K562 (cell line): ENCODE results near the gene ECSCR. TPM values are rescaled to one million over a fixed set of nuclear protein-coding genes. Genes with fewer than 3 reads are reported as not detected.
"Not testable (repeated sequence)": the region's sequence is repeated elsewhere in the genome, so short reads cannot be mapped to it uniquely, and the experiment has no call there.

Experiments
- CC2D1A ChIP-seq: fragments of 450-650 bp; IDR thresholded peaks from 2 replicates; pipeline ENCODE4 v1.6.1; 2017; ENCODE audit warnings: mild to moderate bottlenecking
- CXXC5 ChIP-seq: fragments of 250-450 bp; sonication (Bioruptor Pico); IDR thresholded peaks from 2 replicates; pipeline ENCODE4 v1.8.0; 2022; ENCODE audit warnings: inconsistent platforms, mild to moderate bottlenecking, moderate library complexity
- ETV1 ChIP-seq: fragments of 450-650 bp; conservative IDR thresholded peaks from 2 replicates; pipeline ENCODE4 v1.6.1; 2016; ENCODE audit warnings: missing genetic modification characterization, control low read depth, low read depth, missing compliant biosample characterization
- ETV5 ChIP-seq: sonication (generic); formaldehyde crosslinking; IDR thresholded peaks from 2 replicates; pipeline ENCODE4 v1.4.0; 2020; ENCODE audit warnings: low read depth, mild to moderate bottlenecking, missing genetic modification reagents
- HMBOX1 ChIP-seq: sonication (generic); IDR thresholded peaks from 2 replicates; pipeline ENCODE4 v1.6.1; 2016
- PBX2 ChIP-seq, 2 experiments: IDR thresholded peaks in 1 of 2; conservative IDR thresholded peaks in 1 of 2; 2 replicates each; pipeline ENCODE4 v1.6.1; 2016; ENCODE audit warnings: low read depth in 2 of 2, mild to moderate bottlenecking in 1 of 2, missing compliant biosample characterization in 1 of 2, missing genetic modification characterization in 1 of 2, moderate library complexity in 1 of 2
- POLR2AphosphoS5 ChIP-seq: IDR thresholded peaks from 2 replicates; pipeline ENCODE4 v1.6.1; 2011; ENCODE audit warnings: mild to moderate bottlenecking, low read depth, low read length, moderate library complexity; ENCODE audit not compliant: control insufficient read depth, insufficient read depth
- RAD21 ChIP-seq, 2 experiments: fragments of 250-450 bp in 1 of 2; fragments of 450-650 bp in 1 of 2; sonication (Bioruptor Pico) in 1 of 2; formaldehyde crosslinking in 1 of 2; IDR thresholded peaks in 1 of 2; conservative IDR thresholded peaks in 1 of 2; 2 replicates each; pipeline versions ENCODE4 v1.4.0 to v1.8.0; 2020 to 2022; ENCODE audit warnings: mild to moderate bottlenecking in 2 of 2, moderate library complexity in 1 of 2
- RBFOX2 ChIP-seq: fragments of 200-400 bp; formaldehyde crosslinking; IDR thresholded peaks from 2 replicates; pipeline ENCODE4 v1.6.1; 2017; ENCODE audit warnings: low read depth, mild to moderate bottlenecking, low read length, moderate library complexity
- TARDBP ChIP-seq: fragments of 450-650 bp; IDR thresholded peaks from 2 replicates; pipeline ENCODE4 v1.6.1; 2016
- TRIM28 ChIP-seq: fragments of 450-650 bp; IDR thresholded peaks from 2 replicates; pipeline ENCODE4 v1.6.1; 2017
- YY1 ChIP-seq, 3 experiments: IDR thresholded peaks; 2 replicates each; pipeline ENCODE4 v1.6.1; 2011; ENCODE audit warnings: low read length in 2 of 3, mild to moderate bottlenecking in 2 of 3, moderate library complexity in 2 of 3, borderline replicate concordance in 1 of 3, control low read depth in 1 of 3, low read depth in 1 of 3; ENCODE audit not compliant: insufficient read depth in 3 of 3, insufficient replicate concordance in 2 of 3, control insufficient read depth in 1 of 3, insufficient read length in 1 of 3; ENCODE audit errors: extremely low read depth in 1 of 3
- ZNF12 ChIP-seq: sonication (generic); formaldehyde crosslinking; IDR thresholded peaks from 2 replicates; pipeline ENCODE4 v1.4.0; 2020; ENCODE audit warnings: mild to moderate bottlenecking, missing genetic modification reagents
- polyA plus RNA-seq, 8 experiments: library from polyadenylated mRNA; depleted of rRNA in 4 of 8; stranded (reverse) in 5 of 8; unstranded in 3 of 8; fragments of >200 nt; fragmentation: Nextera tagmentation in 2 of 8; fragmentation: Illumina TruSeq in 1 of 8; extraction: Ambion mirVana in 2 of 8; extraction: Trizol in 1 of 8; gene quantifications; 2 replicates each; pipeline versions ENCODE4 v1.2.1 to v1.2.3, GENCODE V29; 2011 to 2014; ENCODE audit warnings: inconsistent platforms in 1 of 8, missing spikeins in 1 of 8
- total RNA-seq, 7 experiments: library from RNA; depleted of rRNA in 6 of 7; stranded (reverse); fragments of >200 nt in 6 of 7; fragmentation: Illumina TruSeq in 2 of 7; extraction: Trizol in 2 of 7; gene quantifications; 2 replicates each; pipeline versions ENCODE4 v1.2.1 to v1.2.3, GENCODE V29; 2011 to 2021; ENCODE audit warnings: low replicate concordance in 1 of 7
- TF ChIP-seq, protein P1 (sequence below): fragments of 450-650 bp; IDR thresholded peaks from 2 replicates; pipeline ENCODE4 v1.6.1; 2016; ENCODE audit warnings: borderline replicate concordance

ECSCR gene
- total and polyA plus RNA-seq, 9 of the 15 experiments (the other 6 are each of a cell fraction or from before 2014, with no cell fraction given): 0.10 to 0.25 (median 0.13) TPM; not detected in 6

DNA sequence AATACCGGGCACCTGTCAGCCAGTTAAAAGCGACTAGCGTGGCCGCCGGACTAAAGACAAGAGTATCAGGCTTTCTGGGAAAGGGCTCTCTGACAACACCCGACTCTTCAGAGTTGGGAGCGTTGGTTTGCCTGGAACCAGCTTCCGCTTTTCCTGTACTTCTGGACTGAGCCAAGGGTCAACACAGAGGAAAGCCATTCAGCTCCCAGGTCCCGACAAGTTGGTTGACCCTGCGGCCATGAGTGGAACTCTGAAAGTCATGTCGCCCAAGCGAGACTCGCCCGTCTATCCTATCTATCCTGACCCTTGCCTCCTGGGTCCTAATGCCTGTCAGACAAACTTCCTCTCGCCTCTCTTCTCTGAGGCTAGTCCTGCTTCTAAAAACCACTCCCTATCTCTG is 41.3 kb upstream of the ECSCR start (continued):
- TF ChIP-seq HMBOX1 (peak; percentile 42; the same call in 1 of the 2 replicates), ETV5 (CRISPR knock-in tag) (peak; percentile 43; the same call in 1 of the 2 replicates), TRIM28 (peak; percentile 55; the same call in 1 of the 2 replicates), ZNF12 (CRISPR knock-in tag) (0 out of 2 replicates have a peak, but pooled peaks have one; percentile 36), PBX2 (tag; conservative IDR thresholded peaks at IDR 0.05; ENCODE audit: low read depth) (0 out of 2 replicates have a peak, but pooled peaks have one; percentile 18), YY1 (IDR thresholded peaks at IDR 0.05; ENCODE audit: borderline replicate concordance in 1 of 3, control insufficient read depth in 1 of 3, extremely low read depth in 1 of 3, insufficient read depth in 3 of 3, insufficient read length in 1 of 3, insufficient replicate concordance in 2 of 3, low read depth in 1 of 3, low read length in 2 of 3) (peak in 2 of 3 experiments; percentile 63 to 85), RBFOX2 (peak; percentile 44; the same call in 1 of the 2 replicates), RAD21 (CRISPR knock-in tag; conservative IDR thresholded peaks at IDR 0.05 in 1 of 2, IDR thresholded peaks at IDR 0.05 in 1 of 2) (peak; percentile 1 to 18; a peak in 2 of 4 replicates), TARDBP (0 out of 2 replicates have a peak, but pooled peaks have one; percentile 52), CC2D1A (peak; percentile 73; the same call in 1 of the 2 replicates), CXXC5 (CRISPR knock-in tag) (peak; percentile 46), POLR2AphosphoS5 (peak; percentile 55), ETV1 (tag) (peak; percentile 79)
- not testable (repeated sequence) for TF ChIP-seq PBX2 (CRISPR knock-in tag; IDR thresholded peaks at IDR 0.05; ENCODE audit: low read depth)
- TF ChIP-seq, protein P1, sequence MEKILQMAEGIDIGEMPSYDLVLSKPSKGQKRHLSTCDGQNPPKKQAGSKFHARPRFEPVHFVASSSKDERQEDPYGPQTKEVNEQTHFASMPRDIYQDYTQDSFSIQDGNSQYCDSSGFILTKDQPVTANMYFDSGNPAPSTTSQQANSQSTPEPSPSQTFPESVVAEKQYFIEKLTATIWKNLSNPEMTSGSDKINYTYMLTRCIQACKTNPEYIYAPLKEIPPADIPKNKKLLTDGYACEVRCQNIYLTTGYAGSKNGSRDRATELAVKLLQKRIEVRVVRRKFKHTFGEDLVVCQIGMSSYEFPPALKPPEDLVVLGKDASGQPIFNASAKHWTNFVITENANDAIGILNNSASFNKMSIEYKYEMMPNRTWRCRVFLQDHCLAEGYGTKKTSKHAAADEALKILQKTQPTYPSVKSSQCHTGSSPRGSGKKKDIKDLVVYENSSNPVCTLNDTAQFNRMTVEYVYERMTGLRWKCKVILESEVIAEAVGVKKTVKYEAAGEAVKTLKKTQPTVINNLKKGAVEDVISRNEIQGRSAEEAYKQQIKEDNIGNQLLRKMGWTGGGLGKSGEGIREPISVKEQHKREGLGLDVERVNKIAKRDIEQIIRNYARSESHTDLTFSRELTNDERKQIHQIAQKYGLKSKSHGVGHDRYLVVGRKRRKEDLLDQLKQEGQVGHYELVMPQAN: peak; percentile 51; the same call in 1 of the 2 replicates
